Measurements from ENCODE around the gene GRPEL2. TPM values are rescaled to one million over a fixed set of nuclear protein-coding genes. Genes with fewer than 3 reads are reported as not detected.

GRPEL2 gene
- total and polyA plus RNA-seq, 2 of the 8 experiments (the other 6 are each of a cell fraction or from before 2014, with no cell fraction given), result 11.2 to 52.2 TPM

- TF ChIP-seq CHD7 (IDR thresholded peaks at IDR 0.05; ENCODE audit: insufficient replicate concordance, low read length), result no peak
- no peak for TF ChIP-seq SP2 (IDR thresholded peaks at IDR 0.05; ENCODE audit: low read length)
- TF ChIP-seq GTF2F1 (IDR thresholded peaks at IDR 0.05; ENCODE audit: borderline replicate concordance, low read depth, low read length), result no peak
Measured at GRCh38 chr5:149378241-149378820, 33.0 kb downstream of the GRPEL2 start (continued).

Measured in H1 (cell line).